Measurements from ENCODE around the gene SNX14.
A peak's percentile ranks its signal among the peaks of the same experiment; 100 is the strongest.

The SNX14 gene

DNA sequence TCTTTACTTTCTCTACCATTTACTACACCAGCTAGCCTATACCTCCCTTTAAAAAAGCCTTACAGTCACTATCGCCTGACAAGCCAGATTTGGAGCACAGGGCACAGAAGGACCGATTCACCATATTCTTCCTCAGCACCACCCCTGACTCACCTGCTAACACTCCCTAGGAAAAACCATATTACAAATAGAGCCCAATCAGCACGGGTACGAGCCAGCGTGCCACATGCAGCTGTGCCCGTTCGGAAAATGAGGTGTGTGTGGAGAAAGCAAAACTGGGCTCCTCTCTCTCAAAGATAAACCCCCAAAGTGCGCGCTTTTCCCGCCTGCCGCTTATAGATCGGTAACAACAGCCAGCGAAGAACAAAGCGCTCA is 47.9 kb upstream of the SNX14 start:
- no peak for TF ChIP-seq POLR2AphosphoS5 (IDR thresholded peaks at IDR 0.05; ENCODE audit: low read depth)
- TF ChIP-seq, protein P1, sequence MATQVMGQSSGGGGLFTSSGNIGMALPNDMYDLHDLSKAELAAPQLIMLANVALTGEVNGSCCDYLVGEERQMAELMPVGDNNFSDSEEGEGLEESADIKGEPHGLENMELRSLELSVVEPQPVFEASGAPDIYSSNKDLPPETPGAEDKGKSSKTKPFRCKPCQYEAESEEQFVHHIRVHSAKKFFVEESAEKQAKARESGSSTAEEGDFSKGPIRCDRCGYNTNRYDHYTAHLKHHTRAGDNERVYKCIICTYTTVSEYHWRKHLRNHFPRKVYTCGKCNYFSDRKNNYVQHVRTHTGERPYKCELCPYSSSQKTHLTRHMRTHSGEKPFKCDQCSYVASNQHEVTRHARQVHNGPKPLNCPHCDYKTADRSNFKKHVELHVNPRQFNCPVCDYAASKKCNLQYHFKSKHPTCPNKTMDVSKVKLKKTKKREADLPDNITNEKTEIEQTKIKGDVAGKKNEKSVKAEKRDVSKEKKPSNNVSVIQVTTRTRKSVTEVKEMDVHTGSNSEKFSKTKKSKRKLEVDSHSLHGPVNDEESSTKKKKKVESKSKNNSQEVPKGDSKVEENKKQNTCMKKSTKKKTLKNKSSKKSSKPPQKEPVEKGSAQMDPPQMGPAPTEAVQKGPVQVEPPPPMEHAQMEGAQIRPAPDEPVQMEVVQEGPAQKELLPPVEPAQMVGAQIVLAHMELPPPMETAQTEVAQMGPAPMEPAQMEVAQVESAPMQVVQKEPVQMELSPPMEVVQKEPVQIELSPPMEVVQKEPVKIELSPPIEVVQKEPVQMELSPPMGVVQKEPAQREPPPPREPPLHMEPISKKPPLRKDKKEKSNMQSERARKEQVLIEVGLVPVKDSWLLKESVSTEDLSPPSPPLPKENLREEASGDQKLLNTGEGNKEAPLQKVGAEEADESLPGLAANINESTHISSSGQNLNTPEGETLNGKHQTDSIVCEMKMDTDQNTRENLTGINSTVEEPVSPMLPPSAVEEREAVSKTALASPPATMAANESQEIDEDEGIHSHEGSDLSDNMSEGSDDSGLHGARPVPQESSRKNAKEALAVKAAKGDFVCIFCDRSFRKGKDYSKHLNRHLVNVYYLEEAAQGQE (IDR thresholded peaks at IDR 0.05; ENCODE audit: insufficient replicate concordance, low read depth), result no peak
- no peak for TF ChIP-seq SPI1 (IDR thresholded peaks at IDR 0.05; ENCODE audit: borderline replicate concordance, low read depth)
- TF ChIP-seq, protein P2, sequence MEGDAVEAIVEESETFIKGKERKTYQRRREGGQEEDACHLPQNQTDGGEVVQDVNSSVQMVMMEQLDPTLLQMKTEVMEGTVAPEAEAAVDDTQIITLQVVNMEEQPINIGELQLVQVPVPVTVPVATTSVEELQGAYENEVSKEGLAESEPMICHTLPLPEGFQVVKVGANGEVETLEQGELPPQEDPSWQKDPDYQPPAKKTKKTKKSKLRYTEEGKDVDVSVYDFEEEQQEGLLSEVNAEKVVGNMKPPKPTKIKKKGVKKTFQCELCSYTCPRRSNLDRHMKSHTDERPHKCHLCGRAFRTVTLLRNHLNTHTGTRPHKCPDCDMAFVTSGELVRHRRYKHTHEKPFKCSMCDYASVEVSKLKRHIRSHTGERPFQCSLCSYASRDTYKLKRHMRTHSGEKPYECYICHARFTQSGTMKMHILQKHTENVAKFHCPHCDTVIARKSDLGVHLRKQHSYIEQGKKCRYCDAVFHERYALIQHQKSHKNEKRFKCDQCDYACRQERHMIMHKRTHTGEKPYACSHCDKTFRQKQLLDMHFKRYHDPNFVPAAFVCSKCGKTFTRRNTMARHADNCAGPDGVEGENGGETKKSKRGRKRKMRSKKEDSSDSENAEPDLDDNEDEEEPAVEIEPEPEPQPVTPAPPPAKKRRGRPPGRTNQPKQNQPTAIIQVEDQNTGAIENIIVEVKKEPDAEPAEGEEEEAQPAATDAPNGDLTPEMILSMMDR (IDR thresholded peaks at IDR 0.05; ENCODE audit: insufficient read depth, low read length), result no peak
- no peak for TF ChIP-seq GABPA (IDR thresholded peaks at IDR 0.05; ENCODE audit: low read depth)

DNA sequence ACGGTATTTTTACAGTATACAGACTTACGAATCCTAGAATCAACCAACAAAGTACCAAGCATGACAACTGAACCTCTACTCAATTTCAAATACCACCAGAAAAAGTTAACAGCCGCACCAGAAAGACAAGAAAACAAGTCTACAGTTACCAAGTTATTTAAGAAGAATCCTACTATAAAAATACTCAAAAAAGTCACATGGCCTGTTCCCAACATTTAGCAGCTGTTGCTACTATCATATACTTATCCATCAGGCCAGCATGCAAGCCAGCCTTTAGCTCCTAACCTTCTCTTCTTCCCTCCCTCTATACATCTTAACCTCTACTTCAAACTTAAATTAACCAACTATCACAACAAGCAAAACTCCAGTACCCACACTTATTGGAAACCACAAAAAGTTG is 47.2 kb upstream of the SNX14 start:
- TF ChIP-seq, protein P2 (IDR thresholded peaks at IDR 0.05; ENCODE audit: insufficient read depth, low read length), result no peak
- Histone ChIP-seq H3K27ac (replicated peaks) (peak overlapping the region; percentile 100), H3K27me3 (ENCODE audit: insufficient read depth, poor library complexity, severe bottlenecking) (no peaks in the 10 kb centered on the region), H3K4me3 (replicated peaks; ENCODE audit: insufficient read depth, low read length) (peak overlapping the region; percentile 66)
- DNase-seq (ENCODE audit: low read depth in 1 of 2, low spot score in 1 of 2), result no peak

More for the DNA sequence above, 47.9 kb upstream of the SNX14 start:
- H3K27ac ChIP-seq (replicated peaks), result peak overlapping the region; percentile 100
- no peaks in the 10 kb centered on the region for H3K27me3 ChIP-seq (ENCODE audit: insufficient read depth, poor library complexity, severe bottlenecking)
- peak overlapping the region; percentile 66 for H3K4me3 ChIP-seq (replicated peaks; ENCODE audit: insufficient read depth, low read length)
- peak in 1 of 2 experiments; percentile 5 for DNase-seq (ENCODE audit: low read depth in 1 of 2, low spot score in 1 of 2)

DNA sequence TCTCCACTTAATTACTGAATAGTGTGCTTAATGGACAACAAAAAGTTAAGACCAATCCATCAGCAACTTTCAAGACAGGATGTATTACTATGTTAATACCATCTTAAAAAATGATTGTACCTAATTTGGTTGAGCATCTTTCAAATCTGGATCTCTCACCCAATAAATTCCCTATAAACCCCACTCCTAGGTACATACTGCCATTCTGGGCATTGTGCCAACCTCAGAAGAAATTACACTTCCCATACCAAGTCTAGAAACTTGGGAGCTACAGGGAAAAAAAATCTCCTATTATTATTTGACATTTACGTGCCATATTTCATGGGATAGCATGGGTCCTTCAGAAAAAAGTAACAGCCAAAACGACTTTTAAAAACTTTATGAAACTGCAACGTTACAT is 43.9 kb upstream of the SNX14 start:
- DNase-seq (ENCODE audit: low read depth in 1 of 2, low spot score in 1 of 2), result no peak
- no peak overlapping the region for H3K27ac ChIP-seq (replicated peaks)
- no peak overlapping the region for H3K4me3 ChIP-seq (replicated peaks; ENCODE audit: insufficient read depth, low read length)
- TF ChIP-seq, protein P2 (IDR thresholded peaks at IDR 0.05; ENCODE audit: insufficient read depth, low read length), result no peak
- TF ChIP-seq POLR2AphosphoS5 (IDR thresholded peaks at IDR 0.05; ENCODE audit: low read depth) (no peak), GABPA (IDR thresholded peaks at IDR 0.05; ENCODE audit: low read depth) (no peak)
- TF ChIP-seq, protein P1 (IDR thresholded peaks at IDR 0.05; ENCODE audit: insufficient replicate concordance, low read depth), result no peak
- no peaks in the 10 kb centered on the region for H3K27me3 ChIP-seq (ENCODE audit: insufficient read depth, poor library complexity, severe bottlenecking)

GRCh38 chr6:85632164-85632942 is 38.7 kb upstream of the SNX14 start:
- TF ChIP-seq SPI1 (IDR thresholded peaks at IDR 0.05; ENCODE audit: borderline replicate concordance, low read depth), result no peak
- no peak for TF ChIP-seq POLR2AphosphoS5 (IDR thresholded peaks at IDR 0.05; ENCODE audit: low read depth)
- TF ChIP-seq GABPA (IDR thresholded peaks at IDR 0.05; ENCODE audit: low read depth), result no peak
- TF ChIP-seq, protein P2 (IDR thresholded peaks at IDR 0.05; ENCODE audit: insufficient read depth, low read length), result no peak
- TF ChIP-seq, protein P1 (IDR thresholded peaks at IDR 0.05; ENCODE audit: insufficient replicate concordance, low read depth), result no peak
- H3K27ac ChIP-seq (replicated peaks), result no peak overlapping the region
- DNase-seq (ENCODE audit: low read depth in 1 of 2, low spot score in 1 of 2), result no peak
- H3K4me3 ChIP-seq (replicated peaks; ENCODE audit: insufficient read depth, low read length), result no peak overlapping the region
- no peaks in the 10 kb centered on the region for H3K27me3 ChIP-seq (ENCODE audit: insufficient read depth, poor library complexity, severe bottlenecking)

All from HL-60 (cell line).